ENCODE data around the gene CPNE4. TPM values are rescaled to one million over a fixed set of nuclear protein-coding genes. Genes with fewer than 3 reads are reported as not detected.

Gene CPNE4
- total and polyA plus RNA-seq, 10 donors: 0.03 to 3.1 (median 0.91) TPM; not detected in 2

DNA sequence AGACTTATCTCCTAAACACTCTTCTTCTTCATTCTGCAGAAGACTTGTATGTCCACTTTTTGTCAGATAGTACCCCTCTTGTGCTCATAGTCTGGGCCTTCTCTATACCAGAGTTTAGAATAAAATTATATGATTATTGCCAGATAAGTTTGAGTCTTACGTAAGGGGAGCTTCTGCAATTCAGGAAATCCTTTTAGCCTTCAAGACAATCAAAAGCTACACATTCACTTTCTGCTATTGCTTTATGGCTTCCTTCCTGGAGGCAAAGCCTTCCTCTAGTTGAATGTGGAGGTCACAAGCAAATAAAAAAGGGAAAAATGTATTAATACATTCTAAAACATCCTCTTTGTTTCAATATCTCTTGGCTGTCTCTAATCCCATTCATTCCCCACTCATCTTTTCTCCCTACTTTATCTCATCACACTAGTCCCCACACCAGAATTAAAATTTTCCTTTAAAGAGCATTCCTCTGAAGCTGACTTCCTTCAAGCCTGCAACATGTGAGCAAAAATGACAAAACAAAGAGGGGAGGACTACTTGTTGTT is 186.8 kb downstream of the CPNE4 start:
- no peak for TF ChIP-seq POLR2AphosphoS5 (IDR thresholded peaks at IDR 0.05)
- TF ChIP-seq, protein P1, sequence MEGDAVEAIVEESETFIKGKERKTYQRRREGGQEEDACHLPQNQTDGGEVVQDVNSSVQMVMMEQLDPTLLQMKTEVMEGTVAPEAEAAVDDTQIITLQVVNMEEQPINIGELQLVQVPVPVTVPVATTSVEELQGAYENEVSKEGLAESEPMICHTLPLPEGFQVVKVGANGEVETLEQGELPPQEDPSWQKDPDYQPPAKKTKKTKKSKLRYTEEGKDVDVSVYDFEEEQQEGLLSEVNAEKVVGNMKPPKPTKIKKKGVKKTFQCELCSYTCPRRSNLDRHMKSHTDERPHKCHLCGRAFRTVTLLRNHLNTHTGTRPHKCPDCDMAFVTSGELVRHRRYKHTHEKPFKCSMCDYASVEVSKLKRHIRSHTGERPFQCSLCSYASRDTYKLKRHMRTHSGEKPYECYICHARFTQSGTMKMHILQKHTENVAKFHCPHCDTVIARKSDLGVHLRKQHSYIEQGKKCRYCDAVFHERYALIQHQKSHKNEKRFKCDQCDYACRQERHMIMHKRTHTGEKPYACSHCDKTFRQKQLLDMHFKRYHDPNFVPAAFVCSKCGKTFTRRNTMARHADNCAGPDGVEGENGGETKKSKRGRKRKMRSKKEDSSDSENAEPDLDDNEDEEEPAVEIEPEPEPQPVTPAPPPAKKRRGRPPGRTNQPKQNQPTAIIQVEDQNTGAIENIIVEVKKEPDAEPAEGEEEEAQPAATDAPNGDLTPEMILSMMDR (IDR thresholded peaks at IDR 0.05 in 8 of 11, conservative IDR thresholded peaks at IDR 0.05 in 3 of 11): no peak
- TF ChIP-seq POLR2A (IDR thresholded peaks at IDR 0.05): no peak
- DNase-seq: no peak
- peaks cover 0 to 12% (median 0%) of the 10 kb centered on the region in 7 donors for H3K27me3 ChIP-seq (replicated peaks in 1 of 7)
- H3K4me3 ChIP-seq: no peak overlapping the region
- H3K27ac ChIP-seq: no peak overlapping the region
- H3K9me3 ChIP-seq: no peaks in the 10 kb centered on the region
- intact Hi-C loops (cut with DNase I; ENCODE audit: low total_unique reads): no loop called here
- peaks cover 0 to 10% (median 2%) of the 10 kb centered on the region in 6 donors for H3K4me1 ChIP-seq
- no peaks in the 10 kb centered on the region for H3K36me3 ChIP-seq
- 12 to 31% (median 18%) methylated on average over 1 of the region's 1 CpG for WGBS, 5 donors

DNA sequence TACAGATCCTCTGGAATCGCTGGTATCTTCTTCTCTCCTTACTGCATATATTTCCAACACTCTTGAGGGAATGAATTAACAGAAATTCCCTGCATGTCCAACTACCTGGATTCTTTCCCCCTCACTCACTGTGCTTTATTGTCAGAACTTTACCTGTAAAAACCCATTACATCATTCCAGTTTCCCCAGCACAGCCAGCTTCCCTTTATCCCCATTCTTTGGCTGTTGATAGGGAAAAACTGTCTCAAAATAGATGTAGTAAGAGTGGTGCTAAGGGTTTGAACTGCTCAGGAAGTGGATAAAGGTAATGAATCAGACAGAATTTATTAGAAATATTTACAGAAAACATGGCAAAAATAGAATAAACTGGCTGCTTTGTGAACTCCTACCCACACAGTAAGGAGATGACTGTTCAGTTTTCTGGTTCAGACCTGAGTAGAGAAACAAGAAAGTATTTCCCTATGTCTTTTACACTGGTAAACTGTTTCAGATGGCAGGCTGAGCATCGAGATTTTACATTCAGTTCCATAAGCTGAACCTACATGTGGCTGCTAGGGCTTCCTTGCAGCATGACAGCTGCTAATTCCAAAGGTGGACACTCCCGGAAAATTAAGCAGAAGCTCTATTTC is 188.4 kb downstream of the CPNE4 start:
- H3K27ac ChIP-seq: no peak overlapping the region
- DNase-seq: no peak
- peaks cover 0 to 10% (median 2%) of the 10 kb centered on the region in 6 donors for H3K4me1 ChIP-seq
- TF ChIP-seq POLR2AphosphoS5 (IDR thresholded peaks at IDR 0.05): no peak
- TF ChIP-seq, protein P1 (IDR thresholded peaks at IDR 0.05 in 8 of 11, conservative IDR thresholded peaks at IDR 0.05 in 3 of 11): no peak
- WGBS, 5 donors: 24 to 82% (median 80%) methylated on average over 3 of the region's 3 CpGs
- H3K27me3 ChIP-seq (replicated peaks in 1 of 7): peaks cover 0 to 12% (median 0%) of the 10 kb centered on the region in 7 donors
- no peaks in the 10 kb centered on the region for H3K9me3 ChIP-seq
- intact Hi-C loops (cut with DNase I; ENCODE audit: low total_unique reads): no loop called here
- H3K36me3 ChIP-seq: no peaks in the 10 kb centered on the region
- no peak overlapping the region for H3K4me3 ChIP-seq

- DNase-seq: no peak
- Histone ChIP-seq H3K27me3 (replicated peaks in 1 of 7) (peaks cover 0 to 5% (median 0%) of the 10 kb centered on the region in 7 donors), H3K4me1 (peaks cover 0 to 7% (median 1%) of the 10 kb centered on the region in 6 donors), H3K27ac (no peak overlapping the region), H3K9me3 (no peaks in the 10 kb centered on the region), H3K36me3 (no peaks in the 10 kb centered on the region), H3K4me3 (no peak overlapping the region)
- WGBS, 5 donors: 81 to 92% (median 85%) methylated on average over 9 of the region's 9 CpGs
- TF ChIP-seq, protein P1 (IDR thresholded peaks at IDR 0.05 in 8 of 11, conservative IDR thresholded peaks at IDR 0.05 in 3 of 11): no peak
- TF ChIP-seq POLR2AphosphoS5 (IDR thresholded peaks at IDR 0.05) (no peak), POLR2A (IDR thresholded peaks at IDR 0.05) (no peak)
- intact Hi-C loops (cut with DNase I; ENCODE audit: low total_unique reads): no loop called here
Measured at GRCh38 chr3:131843174-131843573, 191.6 kb downstream of the CPNE4 start.

DNA sequence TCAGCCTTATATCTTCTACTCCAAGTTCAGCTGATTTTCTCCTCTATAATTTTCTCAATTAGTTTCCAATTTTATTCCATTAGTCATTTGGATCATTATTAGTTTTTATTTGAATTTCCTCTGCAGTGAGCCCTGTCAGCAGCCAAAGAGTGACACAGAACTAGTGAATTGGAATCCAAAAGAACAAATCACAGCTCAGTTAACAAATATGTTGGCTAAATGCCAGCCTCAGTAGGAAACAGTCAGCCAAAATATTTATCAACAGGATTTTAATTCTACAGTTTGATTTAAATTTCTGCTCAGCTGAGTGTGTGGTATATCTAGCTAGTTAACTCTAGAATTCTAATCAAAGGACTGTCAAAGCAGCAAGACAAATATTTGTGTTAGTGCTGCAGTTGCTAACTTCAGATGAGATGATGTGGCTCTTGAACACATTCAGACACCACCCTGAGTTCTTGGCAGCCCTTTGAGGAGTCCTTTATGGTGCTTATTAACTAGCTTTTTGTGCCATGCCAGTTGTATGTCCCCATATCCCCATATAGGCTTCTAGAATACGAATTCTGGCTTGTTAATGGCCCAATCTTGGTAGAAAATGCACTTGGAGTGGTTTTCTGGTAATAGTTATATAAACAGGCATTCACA is 194.5 kb downstream of the CPNE4 start:
- WGBS, 5 donors: 18 to 80% (median 43%) methylated on average over 1 of the region's 1 CpG
- no peaks in the 10 kb centered on the region for H3K4me1 ChIP-seq
- no peak overlapping the region for H3K4me3 ChIP-seq
- no peak for DNase-seq
- H3K36me3 ChIP-seq: no peaks in the 10 kb centered on the region
- H3K27ac ChIP-seq: no peak overlapping the region
- H3K27me3 ChIP-seq (replicated peaks in 1 of 7): no peaks in the 10 kb centered on the region
- no peaks in the 10 kb centered on the region for H3K9me3 ChIP-seq
- TF ChIP-seq, protein P1 (IDR thresholded peaks at IDR 0.05 in 8 of 11, conservative IDR thresholded peaks at IDR 0.05 in 3 of 11): no peak
- TF ChIP-seq POLR2AphosphoS5 (IDR thresholded peaks at IDR 0.05) (no peak), POLR2A (IDR thresholded peaks at IDR 0.05) (no peak)
- intact Hi-C loops (cut with DNase I; ENCODE audit: low total_unique reads): no loop called here
